UCSD-AML1 (cell line): ENCODE measurements around the gene CEP85L.
"Not testable (repeated sequence)": the region's sequence is repeated elsewhere in the genome, so short reads cannot be mapped to it uniquely, and the experiment has no call there.

Experiments used
- DNase-seq: peaks from one replicate; lab custom pipeline; 2025; ENCODE audit not compliant: unreplicated experiment; lab: John Stamatoyannopoulos, UW

Gene CEP85L

DNA sequence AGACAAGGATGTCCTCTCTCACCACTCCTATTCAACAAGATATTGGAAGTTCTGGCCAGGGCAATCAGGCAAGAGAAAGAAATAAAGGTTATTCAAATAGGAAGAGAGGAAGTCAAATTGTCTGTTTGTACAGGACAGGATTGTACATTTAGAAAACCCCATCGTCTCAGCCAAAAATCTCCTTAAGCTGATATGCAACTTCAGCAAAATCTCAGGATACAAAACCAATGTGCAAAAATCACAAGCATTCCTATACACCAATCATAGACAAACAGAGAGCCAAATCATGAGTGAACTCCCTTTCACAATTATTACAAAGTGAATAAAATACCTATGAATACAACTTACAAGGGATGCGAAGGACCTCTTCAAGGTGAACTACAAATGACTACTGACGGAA, 217.2 kb downstream of the CEP85L start:
- not testable (repeated sequence) for DNase-seq

DNA sequence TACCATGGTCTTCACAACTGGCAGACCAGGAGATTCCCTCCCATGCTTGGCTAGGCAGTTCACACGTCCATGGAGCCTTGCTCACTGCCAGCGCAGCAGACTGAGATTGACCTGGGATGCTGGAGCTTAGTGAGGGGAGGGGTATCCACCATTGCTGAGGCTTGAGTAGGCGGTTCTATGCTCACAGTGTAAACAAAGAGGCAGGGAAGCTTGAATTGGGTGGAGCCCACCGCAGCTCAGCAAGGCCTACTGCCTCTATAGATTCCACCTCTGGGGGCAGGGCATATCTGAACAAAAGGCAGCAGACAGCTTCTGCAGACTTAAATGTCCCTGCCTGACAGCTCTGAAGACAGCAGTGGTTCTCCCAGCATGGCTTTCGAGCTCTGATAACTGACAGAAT, 230.1 kb downstream of the CEP85L start:
- not testable (repeated sequence) for DNase-seq

DNA sequence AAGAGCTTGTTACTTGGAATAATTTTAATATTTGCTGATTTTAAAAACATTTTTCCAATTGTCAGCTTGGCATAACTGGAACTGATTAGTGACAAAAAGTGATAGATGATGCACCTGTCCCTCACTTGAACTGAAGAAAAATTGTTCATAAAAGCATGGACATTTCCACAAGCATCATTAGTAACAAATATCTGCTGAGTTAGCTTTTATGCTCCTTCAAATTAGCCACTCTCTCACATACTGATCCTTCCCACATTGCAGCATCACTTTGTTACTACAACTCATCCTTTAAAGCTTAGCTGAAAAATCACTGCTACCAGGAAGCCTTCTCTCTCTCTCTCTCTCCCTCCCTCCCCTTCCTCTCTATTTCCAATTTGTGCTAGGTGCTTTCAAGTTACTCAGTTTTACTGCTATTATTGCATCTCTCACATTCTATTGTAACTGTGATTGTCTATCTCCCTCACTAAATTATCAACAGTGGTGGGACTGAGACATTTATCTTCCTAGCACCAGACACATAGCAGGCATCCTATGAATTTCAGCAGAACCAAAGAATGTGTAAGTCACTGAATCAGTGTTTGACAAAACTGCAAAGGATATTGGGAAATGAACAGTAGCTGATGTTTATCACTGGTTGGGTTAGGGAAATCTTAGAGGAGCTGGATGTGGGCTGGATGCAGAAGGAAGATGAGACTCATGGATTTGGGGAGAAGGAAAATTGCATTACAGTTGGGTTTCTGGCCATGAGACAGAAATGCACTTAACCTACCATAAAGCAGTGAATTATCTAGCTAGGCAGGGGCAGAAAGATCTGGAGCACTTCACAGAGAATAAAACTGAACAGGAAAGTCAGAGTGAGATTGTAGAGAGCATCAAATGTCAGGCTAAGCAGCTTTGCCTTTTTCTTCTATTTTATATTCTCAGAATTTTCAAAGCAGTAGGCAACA, 231.7 kb downstream of the CEP85L start:
- no peak for DNase-seq
